Esophagus muscularis mucosa (tissue), 4 donors: ENCODE data around the gene DHX32. TPM values are rescaled to one million over a fixed set of nuclear protein-coding genes. Genes with fewer than 3 reads are reported as not detected.
A peak's percentile ranks its signal among the peaks of the same experiment; 100 is the strongest.

Source experiments
- DNase-seq: peaks from one replicate; pipeline ENCODE4 v3.0.0-alpha.2; 2017; ENCODE audit errors: extremely low spot score
- H3K27ac ChIP-seq, 4 donors: fragments of 200-600 bp; sonication (generic); replicated peaks in 1 of 4; 1 replicate in 3 of 4; 2 replicates in 1 of 4; pipeline ENCODE4 v1.5.1; 2016 to 2019; ENCODE audit warnings: mild to moderate bottlenecking in 1 of 4
- H3K27me3 ChIP-seq, 4 donors: fragments of 200-600 bp; sonication (generic); one replicate each; pipeline versions ENCODE4 v1.5.1 to v1.6.0; 2016 to 2019
- H3K36me3 ChIP-seq, 4 donors: fragments of 200-600 bp; sonication (generic); one replicate each; pipeline ENCODE4 v1.5.1; 2016 to 2019
- H3K4me1 ChIP-seq, 4 donors: fragments of 200-600 bp; sonication (generic); one replicate each; pipeline ENCODE4 v1.5.1; 2016 to 2019
- H3K4me3 ChIP-seq, 4 donors: fragments of 200-600 bp; sonication (generic); 1 replicate in 2 of 4; 2 replicates in 2 of 4; pipeline ENCODE4 v1.5.1; 2016 to 2019; ENCODE audit warnings: mild to moderate bottlenecking in 4 of 4, moderate library complexity in 1 of 4
- H3K9me3 ChIP-seq, 4 donors: fragments of 200-600 bp; sonication (generic); 1 replicate in 3 of 4; 2 replicates in 1 of 4; pipeline ENCODE4 v1.5.1; 2016 to 2019
- EP300 ChIP-seq: sonication (generic); formaldehyde crosslinking; IDR thresholded peaks from one replicate; pipeline ENCODE4 v1.6.1; 2017; ENCODE audit warnings: antibody characterized with exemption
- POLR2A ChIP-seq: fragments of 450-650 bp; IDR thresholded peaks from one replicate; pipeline ENCODE4 v1.6.1; 2017; ENCODE audit warnings: antibody characterized with exemption, moderate library complexity, mild to moderate bottlenecking, low read depth
- POLR2AphosphoS5 ChIP-seq, 2 donors: sonication (generic); formaldehyde crosslinking; IDR thresholded peaks; one replicate each; pipeline ENCODE4 v1.6.1; 2017; ENCODE audit warnings: antibody characterized with exemption in 2 of 2
- whole genome bisulfite sequencing: methylation state at CpG from one replicate; pipeline ENCODE4 v1.1.5; 2018; 5-methylcytosine and 5-hydroxymethylcytosine counted together
- intact Hi-C: fragments of 100-400 bp; cut with DNase I; formaldehyde crosslinking; loops from one replicate; pipeline ENCODE4 v1.15.1; 2023
- total RNA-seq, 4 donors: library from RNA; depleted of rRNA; stranded (reverse); fragments of >200 nt; gene quantifications; one replicate each; pipeline versions ENCODE4 v1.1.0 to v1.2.1, GENCODE V29; 2016
- TF ChIP-seq, protein P1 (sequence below), 3 experiments: fragments of 200-600 bp in 2 of 3; fragments of 450-650 bp in 1 of 3; sonication (generic) in 2 of 3; IDR thresholded peaks; one replicate each; pipeline ENCODE4 v1.5.1; 2017 to 2019; ENCODE audit warnings: antibody characterized with exemption in 3 of 3, mild to moderate bottlenecking in 2 of 3, moderate library complexity in 1 of 3

The DHX32 gene
- total RNA-seq, 4 donors from 2014 or later = 22.4 to 26.2 (median 25.0) TPM

DNA sequence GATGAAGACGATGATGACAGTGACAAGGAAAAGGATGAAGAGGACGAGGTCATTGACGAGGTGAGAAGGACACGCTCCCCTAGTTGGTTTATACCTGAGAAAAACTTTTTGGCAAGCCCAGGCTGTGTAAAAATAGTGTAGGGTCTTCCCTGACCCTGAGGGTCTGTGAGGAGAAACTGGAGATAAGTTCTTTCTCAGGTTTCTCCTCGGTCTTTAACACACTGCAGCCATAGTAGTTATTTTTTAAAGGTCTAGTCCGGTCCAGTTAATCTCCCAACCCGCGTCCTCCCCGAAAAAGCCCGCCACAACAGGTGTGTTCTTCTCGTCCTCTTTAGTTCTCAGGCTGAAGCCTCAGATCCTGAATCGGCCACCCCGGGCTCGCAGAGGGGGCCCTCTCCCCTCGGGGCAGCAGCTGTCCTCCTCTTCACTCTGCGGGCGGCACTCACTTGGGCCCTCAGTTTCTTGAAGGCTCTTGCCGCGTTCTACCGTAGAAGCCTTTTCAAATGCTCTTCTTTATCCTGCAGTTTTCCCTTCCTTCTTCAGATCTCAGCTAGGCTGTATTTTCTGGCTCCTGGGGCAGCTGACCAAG is 57.3 kb downstream of the DHX32 start:
- Histone ChIP-seq H3K4me1 (peaks cover 29 to 52% (median 42%) of the 10 kb centered on the region in 4 donors), H3K4me3 (peak overlapping the region; percentile 72 to 100 (median 99)), H3K36me3 (peaks cover 12 to 33% (median 18%) of the 10 kb centered on the region in 4 donors), H3K27me3 (no peaks in the 10 kb centered on the region), H3K27ac (peak overlapping the region; percentile 83 to 90 (median 88)), H3K9me3 (no peaks in the 10 kb centered on the region)
- TF ChIP-seq POLR2A = no peak
- TF ChIP-seq, protein P1, sequence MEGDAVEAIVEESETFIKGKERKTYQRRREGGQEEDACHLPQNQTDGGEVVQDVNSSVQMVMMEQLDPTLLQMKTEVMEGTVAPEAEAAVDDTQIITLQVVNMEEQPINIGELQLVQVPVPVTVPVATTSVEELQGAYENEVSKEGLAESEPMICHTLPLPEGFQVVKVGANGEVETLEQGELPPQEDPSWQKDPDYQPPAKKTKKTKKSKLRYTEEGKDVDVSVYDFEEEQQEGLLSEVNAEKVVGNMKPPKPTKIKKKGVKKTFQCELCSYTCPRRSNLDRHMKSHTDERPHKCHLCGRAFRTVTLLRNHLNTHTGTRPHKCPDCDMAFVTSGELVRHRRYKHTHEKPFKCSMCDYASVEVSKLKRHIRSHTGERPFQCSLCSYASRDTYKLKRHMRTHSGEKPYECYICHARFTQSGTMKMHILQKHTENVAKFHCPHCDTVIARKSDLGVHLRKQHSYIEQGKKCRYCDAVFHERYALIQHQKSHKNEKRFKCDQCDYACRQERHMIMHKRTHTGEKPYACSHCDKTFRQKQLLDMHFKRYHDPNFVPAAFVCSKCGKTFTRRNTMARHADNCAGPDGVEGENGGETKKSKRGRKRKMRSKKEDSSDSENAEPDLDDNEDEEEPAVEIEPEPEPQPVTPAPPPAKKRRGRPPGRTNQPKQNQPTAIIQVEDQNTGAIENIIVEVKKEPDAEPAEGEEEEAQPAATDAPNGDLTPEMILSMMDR (IDR thresholded peaks at IDR 0.05) = no peak
- TF ChIP-seq EP300 = no peak
- TF ChIP-seq POLR2AphosphoS5 (IDR thresholded peaks at IDR 0.05) = no peak
- intact Hi-C loops = no loop called here
- DNase-seq = no peak
- 1% methylated on average over 20 of the region's 20 CpGs for WGBS

DNA sequence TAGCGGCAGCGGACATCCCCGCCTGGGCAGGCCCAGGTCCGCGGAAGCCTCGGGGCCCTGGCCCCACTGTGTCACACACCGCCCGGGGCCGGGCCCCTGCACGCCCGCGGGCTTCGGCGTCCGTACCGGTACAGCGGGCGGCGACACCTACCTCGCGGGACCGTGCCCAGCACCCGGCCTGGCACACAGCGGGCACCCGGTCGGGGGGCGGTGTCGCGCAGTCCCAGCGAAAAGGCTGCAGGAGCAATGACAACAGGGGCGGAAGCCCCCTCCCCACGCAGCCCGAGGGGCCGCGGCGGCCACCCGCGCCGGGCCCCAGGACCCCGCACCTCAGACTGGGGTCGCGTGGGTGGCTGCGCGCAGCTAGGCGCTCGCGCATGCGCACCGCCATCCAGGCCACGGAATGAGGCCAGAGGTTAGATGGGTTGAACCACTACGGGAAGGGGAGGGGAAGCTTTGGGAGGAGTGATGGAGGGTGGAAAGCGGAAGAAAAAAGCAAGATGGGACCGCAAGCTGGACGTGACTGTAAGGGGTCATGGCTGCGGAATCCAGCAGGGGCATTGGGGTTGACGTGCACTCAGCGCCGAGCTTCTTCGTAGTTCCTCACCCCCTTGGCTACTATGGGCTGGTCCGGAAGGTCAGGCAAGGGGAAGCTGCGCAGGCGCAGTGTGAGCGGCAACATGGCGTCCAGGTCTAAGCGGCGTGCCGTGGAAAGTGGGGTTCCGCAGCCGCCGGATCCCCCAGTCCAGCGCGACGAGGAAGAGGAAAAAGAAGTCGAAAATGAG is 58.0 kb downstream of the DHX32 start, which contains the start of the genes BCCIP and UROS:
TSS of gene BCCIP (plus strand) at position 669 of the 785 bp plus-strand sequence. CDS start at position 681, 12 bp downstream.
TSS of gene UROS (minus strand) at position 381 of the 785 bp plus-strand sequence. CDS start 6,759 bp downstream, outside the sequence.
- H3K9me3 ChIP-seq = no peaks in the 10 kb centered on the region
- peaks cover 6 to 26% (median 11%) of the 10 kb centered on the region in 4 donors for H3K36me3 ChIP-seq
- DNase-seq = peak; percentile 98
- peak within 1 kb of the TSS; percentile 72 to 100 (median 99) for H3K4me3 ChIP-seq
- H3K27ac ChIP-seq = peak within 1 kb of the TSS; percentile 83 to 90 (median 88)
- 0% methylated on average over 45 of the region's 74 CpGs for WGBS
- peaks cover 29 to 52% (median 42%) of the 10 kb centered on the region in 4 donors for H3K4me1 ChIP-seq
- intact Hi-C loops = no loop called here
- TF ChIP-seq POLR2A (peak; percentile 3), POLR2AphosphoS5 (IDR thresholded peaks at IDR 0.05) (peak; percentile 74 to 88), EP300 (no peak)
- TF ChIP-seq, protein P1 (IDR thresholded peaks at IDR 0.05) = peak in 1 of 3 experiments; percentile 17
- no peaks in the 10 kb centered on the region for H3K27me3 ChIP-seq

- no peak overlapping the region for H3K27ac ChIP-seq
- no peak for DNase-seq
- 82% methylated on average over 1 of the region's 1 CpG for WGBS
- TF ChIP-seq POLR2AphosphoS5 (IDR thresholded peaks at IDR 0.05) (no peak), POLR2A (no peak)
- H3K36me3 ChIP-seq = peaks cover 1 to 14% (median 3%) of the 10 kb centered on the region in 4 donors
- no peaks in the 10 kb centered on the region for H3K27me3 ChIP-seq
- H3K9me3 ChIP-seq = no peaks in the 10 kb centered on the region
- H3K4me1 ChIP-seq = peaks cover 29 to 42% (median 36%) of the 10 kb centered on the region in 4 donors
- intact Hi-C loops = no loop called here
- H3K4me3 ChIP-seq = no peak overlapping the region
Observed at GRCh38 chr10:125820701-125821100, 60.4 kb downstream of the DHX32 start.

- Histone ChIP-seq H3K4me1 (peaks cover 10 to 20% (median 16%) of the 10 kb centered on the region in 4 donors), H3K9me3 (no peaks in the 10 kb centered on the region), H3K27ac (no peak overlapping the region), H3K4me3 (no peak overlapping the region), H3K27me3 (no peaks in the 10 kb centered on the region), H3K36me3 (peaks cover 19 to 43% (median 32%) of the 10 kb centered on the region in 4 donors)
- no peak for DNase-seq
- intact Hi-C loops = loop anchor here (5.0 kb wide), 1 partner anchor 90 kb away; no protein-coding TSS in a partner anchor
- TF ChIP-seq POLR2AphosphoS5 (IDR thresholded peaks at IDR 0.05) (no peak), EP300 (no peak), POLR2A (no peak)
- TF ChIP-seq, protein P1 (IDR thresholded peaks at IDR 0.05) = no peak
- 90% methylated on average over 6 of the region's 6 CpGs for WGBS
Observed at GRCh38 chr10:125817337-125817946, 63.6 kb downstream of the DHX32 start.
